Lower leg skin (tissue), 4 donors: ENCODE results near the gene IL18. TPM values are rescaled to one million over a fixed set of nuclear protein-coding genes. Genes with fewer than 3 reads are reported as not detected.
A peak's percentile ranks its signal among the peaks of the same experiment; 100 is the strongest.

Experiments used
- DNase-seq, 2 donors: peaks; one replicate each; pipeline ENCODE4 v3.0.0-alpha.2; 2019; ENCODE audit warnings: low spot score in 2 of 2
- H3K4me3 ChIP-seq: fragments of 200-600 bp; sonication (generic); 2 replicates; pipeline ENCODE4 v1.5.1; 2017; ENCODE audit warnings: mild to moderate bottlenecking, low read depth; ENCODE audit not compliant: poor library complexity, severe bottlenecking
- CTCF ChIP-seq, 3 donors: fragments of 450-650 bp; IDR thresholded peaks; one replicate each; pipeline ENCODE4 v1.5.1; 2016; ENCODE audit warnings: antibody characterized with exemption in 3 of 3, mild to moderate bottlenecking in 3 of 3, moderate library complexity in 2 of 3
- POLR2A ChIP-seq, 2 donors: fragments of 450-650 bp; IDR thresholded peaks; one replicate each; pipeline ENCODE4 v1.6.1; 2016 to 2017; ENCODE audit warnings: antibody characterized with exemption in 2 of 2, mild to moderate bottlenecking in 1 of 2, moderate library complexity in 1 of 2
- WGBS, 2 donors: methylation state at CpG; one replicate each; pipeline ENCODE4 v1.1.5; 2018; 5-methylcytosine and 5-hydroxymethylcytosine counted together
- intact Hi-C: fragments of 100-400 bp; cut with DNase I; formaldehyde crosslinking; loops from one replicate; pipeline ENCODE4 v1.15.0; 2023; ENCODE audit warnings: low total_unique reads
- total RNA-seq, 4 donors: library from RNA; depleted of rRNA; stranded (reverse); fragments of >200 nt; gene quantifications; one replicate each; pipeline ENCODE4 v1.1.0, GENCODE V29; 2016

Gene IL18
- total RNA-seq, 4 donors from 2014 or later, result 231 to 331 (median 297) TPM

GRCh38 chr11:112159098-112160065, 4.5 kb downstream of the IL18 start:
- intact Hi-C loops, result no loop called here
- 62 to 66% methylated on average over 7 of the region's 7 CpGs for WGBS, 2 donors
- no peak for DNase-seq
- no peak overlapping the region for H3K4me3 ChIP-seq
- TF ChIP-seq CTCF (IDR thresholded peaks at IDR 0.05) (no peak), POLR2A (IDR thresholded peaks at IDR 0.05) (no peak)

- H3K4me3 ChIP-seq, result no peak overlapping the region
- intact Hi-C loops, result no loop called here
- peak in 1 of 2 donors; percentile 61 for DNase-seq
- WGBS, 2 donors, result 62 to 67% methylated on average over 4 of the region's 4 CpGs
- no peak for TF ChIP-seq CTCF (IDR thresholded peaks at IDR 0.05)
- no peak for TF ChIP-seq POLR2A (IDR thresholded peaks at IDR 0.05)
These were observed 6.7 kb downstream of the IL18 start for GRCh38 chr11:112156956-112157766.

GRCh38 chr11:112156153-112156955, 7.5 kb downstream of the IL18 start:
- intact Hi-C loops, result no loop called here
- TF ChIP-seq CTCF (IDR thresholded peaks at IDR 0.05), result no peak
- no peak for TF ChIP-seq POLR2A (IDR thresholded peaks at IDR 0.05)
- no peak overlapping the region for H3K4me3 ChIP-seq
- 78 to 85% methylated on average over 5 of the region's 5 CpGs for WGBS, 2 donors
- no peak for DNase-seq

GRCh38 chr11:112150517-112150916, 13.4 kb downstream of the IL18 start:
- intact Hi-C loops, result no loop called here
- no peak overlapping the region for H3K4me3 ChIP-seq
- DNase-seq, result no peak
- TF ChIP-seq POLR2A (IDR thresholded peaks at IDR 0.05) (no peak), CTCF (IDR thresholded peaks at IDR 0.05) (no peak)
- WGBS, 2 donors, result 69 to 76% methylated on average over 5 of the region's 5 CpGs

- WGBS, 2 donors, result 91 to 92% methylated on average over 3 of the region's 3 CpGs
- no peak overlapping the region for H3K4me3 ChIP-seq
- TF ChIP-seq POLR2A (IDR thresholded peaks at IDR 0.05) (no peak), CTCF (IDR thresholded peaks at IDR 0.05) (no peak)
- DNase-seq, result no peak
- intact Hi-C loops, result no loop called here
These were observed 20.3 kb downstream of the IL18 start for GRCh38 chr11:112143597-112143996.
